Endothelial cell of coronary artery (primary cell): ENCODE results near the gene LDHD. TPM values are rescaled to one million over a fixed set of nuclear protein-coding genes. Genes with fewer than 3 reads are reported as not detected.

Source experiments
- total RNA-seq: library from RNA; depleted of rRNA; stranded (reverse); fragments of >200 nt; gene quantifications from 2 replicates; pipeline ENCODE4 v1.2.3, GENCODE V29; 2014

The LDHD gene
- total RNA-seq = 0.54 and 1.4 TPM in 2 replicates

DNA sequence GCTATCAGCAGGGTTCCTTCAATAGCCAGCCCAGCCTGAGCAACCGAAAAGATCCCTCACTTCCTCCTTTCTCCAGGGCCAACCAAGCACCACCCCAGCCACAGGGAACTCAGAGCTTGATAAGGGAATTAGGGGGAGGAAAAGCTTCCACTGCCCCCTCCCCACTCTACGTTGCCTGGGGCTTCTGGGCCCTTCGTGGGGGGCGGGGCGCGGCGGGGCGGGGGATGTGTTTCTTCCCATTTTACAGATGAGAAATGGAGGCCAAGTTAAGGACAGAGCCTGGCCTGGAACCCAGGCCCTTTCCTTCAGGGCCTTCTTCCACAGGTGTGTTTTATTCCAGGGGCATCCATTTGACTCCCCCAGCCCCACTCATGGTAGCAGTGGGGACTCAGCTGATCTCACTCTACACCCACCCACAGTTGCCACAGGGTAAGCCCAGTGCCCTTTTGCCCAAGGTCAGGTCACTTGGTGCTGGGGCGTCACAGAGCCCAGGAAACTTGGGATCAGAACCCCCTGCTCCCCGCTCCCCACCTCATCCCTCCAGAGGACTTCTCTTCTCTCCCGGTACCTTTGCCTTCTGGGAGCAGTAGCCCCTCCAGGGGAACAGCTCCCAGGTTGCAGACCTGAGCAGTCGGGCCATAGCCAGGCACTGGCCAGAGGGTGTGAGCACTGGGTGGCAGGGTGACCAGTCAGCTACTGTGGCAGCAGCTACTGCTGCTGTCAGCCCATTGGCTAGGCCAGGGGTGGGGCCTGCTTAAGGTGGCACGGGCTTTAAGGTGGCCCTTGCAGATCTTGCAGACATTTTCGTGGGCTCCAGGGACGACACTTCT lies at the start of gene LDHD:
Gene LDHD (minus strand): TSS at position 700 of the 830 bp plus-strand sequence. CDS start 60 bp downstream, at position 640.

DNA sequence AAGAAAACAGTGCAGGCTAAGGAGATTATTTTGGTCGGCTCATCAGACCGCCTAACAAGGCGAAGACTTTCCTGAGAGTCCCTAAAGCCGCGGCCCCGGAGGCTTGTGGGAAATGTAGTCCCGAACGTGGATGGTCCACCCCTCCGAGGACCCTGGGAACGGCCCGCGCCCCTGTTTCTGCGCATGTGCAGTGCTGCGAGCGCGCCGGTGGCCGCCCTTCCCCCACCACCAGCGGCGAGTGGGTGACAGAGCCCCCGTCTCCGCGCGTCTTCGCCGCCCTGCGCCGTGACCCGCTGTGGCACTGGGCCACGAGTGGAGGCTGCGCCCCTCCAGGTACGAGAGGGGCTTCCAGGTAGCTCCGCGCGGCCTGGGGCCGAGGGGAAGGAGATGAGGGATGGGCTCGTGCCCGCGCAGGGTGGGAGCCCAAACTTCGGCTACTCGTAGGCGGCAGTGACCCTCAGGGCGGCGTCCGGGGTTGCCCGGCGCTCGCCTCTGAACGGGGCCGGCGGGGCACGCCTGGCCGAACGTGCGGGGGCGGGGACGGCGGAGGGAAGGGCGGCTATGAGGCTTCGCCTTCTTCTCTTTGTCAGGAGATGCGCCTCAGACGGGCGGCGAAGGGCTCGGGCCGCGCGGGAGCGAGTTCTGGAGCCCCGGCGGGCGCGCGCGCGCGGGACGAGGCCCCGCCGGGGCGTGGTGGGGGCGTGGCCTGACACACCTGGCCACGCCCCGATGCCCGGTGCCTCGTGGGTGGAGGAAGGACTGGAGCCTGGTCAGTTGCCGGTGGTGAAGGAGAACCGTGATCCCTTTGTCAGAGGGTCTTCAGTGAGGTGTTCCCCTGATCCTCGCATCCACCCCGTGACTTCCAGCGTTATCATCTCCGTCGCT lies 32.0 kb upstream of the LDHD start, which contains the start of gene ZFP1:
Gene ZFP1 (plus strand): TSS at position 214 of the 885 bp plus-strand sequence. CDS start 4,428 bp downstream, outside the sequence.

Other genes starting within 250 kb of the LDHD start
- gene WDR59, start 131.7 kb downstream of the LDHD start, total RNA-seq = 13.1 and 20.2 TPM in 2 replicates
- 12.9 and 14.6 TPM in 2 replicates for gene ZNRF1, start 117.8 kb downstream of the LDHD start, total RNA-seq
- 7.9 and 9.5 TPM in 2 replicates for gene ZFP1, start 31.7 kb upstream of the LDHD start, total RNA-seq
- not detected in 2 replicates for gene CTRB2, start 90.4 kb upstream of the LDHD start, total RNA-seq
- gene CTRB1, start 102.2 kb upstream of the LDHD start, total RNA-seq = not detected in 2 replicates
- gene BCAR1, start 134.8 kb upstream of the LDHD start, total RNA-seq = 100 and 178 TPM in 2 replicates